Measurements from ENCODE around the gene REEP6. TPM values are rescaled to one million over a fixed set of nuclear protein-coding genes. Genes with fewer than 3 reads are reported as not detected.

Gene REEP6
- total and polyA plus RNA-seq, 2 of the 8 experiments (the other 6 are each of a cell fraction or from before 2014, with no cell fraction given) = 12.6 to 20.7 TPM

GRCh38 chr19:1510442-1510806 lies 19.4 kb downstream of the REEP6 start:
- peak; percentile 38; the same call in 1 of the 2 replicates for TF ChIP-seq TEAD4 (IDR thresholded peaks at IDR 0.05; ENCODE audit: low read depth, low read length)
- TF ChIP-seq ATF2 (IDR thresholded peaks at IDR 0.05; ENCODE audit: low read length) = no peak
- DNase-seq (ENCODE audit: low read depth in 1 of 2, low spot score in 2 of 2) (no peak), FAIRE-seq (no peak)

More at GRCh38 chr19:1510442-1510806, 19.4 kb downstream of the REEP6 start:
- Histone ChIP-seq H2AFZ (ENCODE audit: low read length) (no peak overlapping the region), H2BK12ac (ENCODE audit: low read depth, low read length) (no peak overlapping the region), H3K36me3 (ENCODE audit: control insufficient read depth in 2 of 4, insufficient read depth in 4 of 4, low read length in 3 of 4) (no peaks in the 10 kb centered on the region), H3K23me2 (ENCODE audit: low read depth, low read length) (peaks cover 6% of the 10 kb centered on the region; the same call in 1 of the 2 replicates), H3K9me3 (ENCODE audit: insufficient read depth in 2 of 2, low read depth in 1 of 2, low read length in 1 of 2) (no peaks in the 10 kb centered on the region), H3K56ac (replicated peaks; ENCODE audit: insufficient read length, low read depth, low read length) (no peak overlapping the region), H4K91ac (replicated peaks; ENCODE audit: insufficient read length, low read length) (no peak overlapping the region), H3K9ac (replicated peaks in 1 of 4; ENCODE audit: extremely low read depth in 1 of 4, low read depth in 3 of 4, low read length in 3 of 4) (no peak overlapping the region), H3K79me2 (ENCODE audit: control insufficient read depth in 1 of 2, insufficient read depth in 2 of 2, low read length in 2 of 2) (no peaks in the 10 kb centered on the region), H3K27ac (ENCODE audit: low read depth, low read length) (no peak overlapping the region), H2BK20ac (ENCODE audit: low read length) (no peak overlapping the region), H4K5ac (ENCODE audit: insufficient read length, low read depth, low read length) (no peak overlapping the region), H3K14ac (ENCODE audit: insufficient read length) (no peak overlapping the region), H4K8ac (ENCODE audit: extremely low read depth, insufficient read depth, low read length) (no peak overlapping the region), H3K4me1 (replicated peaks in 1 of 4; ENCODE audit: control insufficient read depth in 3 of 4, insufficient read depth in 4 of 4, low read length in 3 of 4) (peaks cover 0 to 3% (median 0%) of the 10 kb centered on the region in 4 experiments; a peak in 3 of 7 replicates), H2BK15ac (ENCODE audit: low read length) (peak overlapping the region; percentile 46; the same call in 1 of the 2 replicates), H3K4me2 (ENCODE audit: insufficient read depth in 1 of 2, low read depth in 2 of 2, low read length in 2 of 2) (0 out of 4 replicates have a peak overlapping the region, but pooled peaks of 1 of the 2 experiments have one; percentile 9), H3K18ac (ENCODE audit: extremely low read depth, low read length) (no peak overlapping the region), H3K4me3 (ENCODE audit: extremely low read depth in 1 of 4, insufficient read depth in 2 of 4, low read depth in 3 of 4, low read length in 4 of 4) (no peak overlapping the region), H2BK5ac (ENCODE audit: low read depth, low read length) (no peak overlapping the region), H3K4ac (replicated peaks; ENCODE audit: insufficient read length, low read depth, low read length) (no peak overlapping the region), H3K23ac (ENCODE audit: insufficient read length) (no peak overlapping the region), H2AK5ac (ENCODE audit: low read depth, low read length) (no peak overlapping the region), H3K79me1 (ENCODE audit: low read depth, low read length) (no peaks in the 10 kb centered on the region), H4K20me1 (replicated peaks in 1 of 2; ENCODE audit: control insufficient read depth in 1 of 2, insufficient read depth in 2 of 2, low read length in 2 of 2) (peaks cover 0 to 6% of the 10 kb centered on the region in 2 experiments), H2BK120ac (replicated peaks; ENCODE audit: low read depth, low read length) (no peak overlapping the region), H3K27me3 (replicated peaks in 1 of 4; ENCODE audit: control insufficient read depth in 3 of 4, extremely low read depth in 1 of 4, insufficient read depth in 3 of 4, low read length in 3 of 4) (peaks cover 0 to 10% (median 5%) of the 10 kb centered on the region in 4 experiments; a peak in 6 of 7 replicates)
- CTCF ChIA-PET (ENCODE audit: partially characterized antibody) = no interaction called here
- POLR2A ChIA-PET (ENCODE audit: partially characterized antibody) = no interaction called here
- 76% methylated on average over 4 of the region's 25 CpGs; no CpG with 5 or more reads in 1 of the 2 experiments for WGBS, 2 experiments (ENCODE audit: extremely low coverage in 1 of 2, insufficient coverage in 1 of 2, insufficient read length in 1 of 2, insufficient replicate concordance in 2 of 2, low coverage in 1 of 2, low lambda C conversion rate in 2 of 2, missing lambda C conversion rate in 1 of 2)

Measured in H1 (cell line).